ENCODE measurements around the gene S1PR2.
A peak's percentile ranks its signal among the peaks of the same experiment; 100 is the strongest.
"Not testable (repeated sequence)": the region's sequence is repeated elsewhere in the genome, so short reads cannot be mapped to it uniquely, and the experiment has no call there.

S1PR2 gene

DNA sequence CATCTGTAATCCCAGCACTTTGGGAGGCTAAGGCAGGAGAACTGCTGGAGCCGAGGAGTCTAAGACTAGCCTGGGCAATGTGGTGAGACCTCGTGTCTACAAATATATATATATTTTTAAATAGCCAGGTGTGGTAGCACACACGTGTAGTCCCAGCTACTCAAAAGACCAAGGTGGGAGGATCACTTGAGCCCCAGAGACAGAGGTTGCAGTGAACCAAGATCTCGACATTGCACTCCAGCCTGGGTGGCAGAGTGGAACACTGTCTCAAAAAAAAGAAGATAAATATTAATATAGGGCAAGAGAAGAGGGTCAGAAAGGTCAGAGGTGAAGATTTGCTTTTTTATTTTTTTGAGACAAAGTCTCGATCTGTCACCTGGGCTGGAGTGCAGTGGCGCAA is 15.4 kb upstream of the S1PR2 start:
- Histone ChIP-seq H3K36me3 (ENCODE audit: control insufficient read depth, insufficient read depth, low read length) (no peaks in the 10 kb centered on the region), H3K9ac (ENCODE audit: low read depth, low read length) (no peak overlapping the region), H3K4me3 (ENCODE audit: low read depth, low read length) (no peak overlapping the region), H3K27me3 (ENCODE audit: control insufficient read depth, insufficient read depth, low read length) (no peaks in the 10 kb centered on the region), H3K4me1 (ENCODE audit: control insufficient read depth, insufficient read depth, low read length) (no peaks in the 10 kb centered on the region), H3K9me3 (ENCODE audit: control insufficient read depth, insufficient read depth, low read length) (no peaks in the 10 kb centered on the region)

DNA sequence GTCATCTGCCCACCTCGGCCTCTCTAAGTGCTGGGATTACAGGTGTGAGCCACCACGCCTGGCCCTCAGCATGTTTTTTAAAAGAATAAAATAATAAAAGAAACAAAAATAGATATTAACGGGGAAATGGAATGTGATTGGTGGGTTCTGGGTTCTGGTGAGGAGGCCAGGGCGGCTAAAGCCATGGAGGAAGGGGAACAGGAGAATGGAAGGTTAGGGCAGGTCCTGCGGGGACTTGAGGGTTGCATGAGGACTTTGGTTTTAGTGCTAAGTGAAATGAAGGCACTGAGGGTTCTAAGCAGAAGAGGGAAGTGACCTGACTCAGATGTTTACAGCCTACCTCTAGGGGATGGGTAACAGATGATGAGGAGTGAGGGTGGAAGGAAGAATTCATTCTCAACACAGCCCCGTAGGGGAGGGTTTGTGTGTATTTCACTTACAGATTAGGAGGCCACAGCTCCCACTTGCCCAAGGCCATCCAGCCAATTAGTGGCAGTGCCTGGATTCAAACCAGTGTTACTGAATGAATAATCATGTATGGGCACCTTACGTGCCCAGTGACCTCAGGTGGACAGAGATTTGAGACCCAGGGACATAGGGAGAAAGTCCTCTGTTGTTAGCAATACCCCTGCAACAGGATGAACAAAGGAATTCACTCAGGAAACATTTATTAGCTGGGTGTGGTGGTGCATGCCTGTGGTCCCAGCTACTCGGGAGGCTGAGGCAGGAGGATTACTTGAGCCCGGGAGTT is 14.2 kb upstream of the S1PR2 start:
- no peak overlapping the region for H3K9ac ChIP-seq (ENCODE audit: low read depth, low read length)
- H3K27me3 ChIP-seq (ENCODE audit: control insufficient read depth, insufficient read depth, low read length) = no peaks in the 10 kb centered on the region

DNA sequence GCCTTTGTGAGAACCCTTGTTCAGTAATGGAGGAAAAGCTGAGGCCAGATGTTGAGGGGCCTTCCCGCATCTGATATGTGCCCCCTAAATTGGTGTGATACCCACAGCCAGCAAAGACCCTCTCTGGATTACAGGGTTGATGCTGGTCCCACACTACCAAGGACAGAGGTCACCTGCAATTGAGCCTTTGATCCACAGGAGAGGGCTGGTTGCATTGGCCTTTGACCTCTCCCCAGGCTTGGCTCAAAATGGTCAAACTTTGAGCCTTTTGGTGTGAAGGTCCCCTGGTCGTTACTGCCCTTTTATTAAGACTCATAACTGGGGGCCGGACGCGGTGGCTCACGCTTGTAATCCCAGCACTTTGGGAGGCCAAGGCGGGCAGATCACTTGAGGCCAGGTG is 12.5 kb upstream of the S1PR2 start:
- H3K9ac ChIP-seq (ENCODE audit: low read depth, low read length) = no peak overlapping the region
- H3K36me3 ChIP-seq (ENCODE audit: control insufficient read depth, insufficient read depth, low read length) = no peaks in the 10 kb centered on the region
- no peaks in the 10 kb centered on the region for H3K27me3 ChIP-seq (ENCODE audit: control insufficient read depth, insufficient read depth, low read length)
- no peaks in the 10 kb centered on the region for H3K9me3 ChIP-seq (ENCODE audit: control insufficient read depth, insufficient read depth, low read length)
- no peaks in the 10 kb centered on the region for H3K4me1 ChIP-seq (ENCODE audit: control insufficient read depth, insufficient read depth, low read length)
- no peak overlapping the region for H3K4me3 ChIP-seq (ENCODE audit: low read depth, low read length)

More for the DNA sequence above, 14.2 kb upstream of the S1PR2 start:
- Histone ChIP-seq H3K36me3 (ENCODE audit: control insufficient read depth, insufficient read depth, low read length) (no peaks in the 10 kb centered on the region), H3K4me3 (ENCODE audit: low read depth, low read length) (no peak overlapping the region), H3K4me1 (ENCODE audit: control insufficient read depth, insufficient read depth, low read length) (no peaks in the 10 kb centered on the region), H3K9me3 (ENCODE audit: control insufficient read depth, insufficient read depth, low read length) (no peaks in the 10 kb centered on the region)

DNA sequence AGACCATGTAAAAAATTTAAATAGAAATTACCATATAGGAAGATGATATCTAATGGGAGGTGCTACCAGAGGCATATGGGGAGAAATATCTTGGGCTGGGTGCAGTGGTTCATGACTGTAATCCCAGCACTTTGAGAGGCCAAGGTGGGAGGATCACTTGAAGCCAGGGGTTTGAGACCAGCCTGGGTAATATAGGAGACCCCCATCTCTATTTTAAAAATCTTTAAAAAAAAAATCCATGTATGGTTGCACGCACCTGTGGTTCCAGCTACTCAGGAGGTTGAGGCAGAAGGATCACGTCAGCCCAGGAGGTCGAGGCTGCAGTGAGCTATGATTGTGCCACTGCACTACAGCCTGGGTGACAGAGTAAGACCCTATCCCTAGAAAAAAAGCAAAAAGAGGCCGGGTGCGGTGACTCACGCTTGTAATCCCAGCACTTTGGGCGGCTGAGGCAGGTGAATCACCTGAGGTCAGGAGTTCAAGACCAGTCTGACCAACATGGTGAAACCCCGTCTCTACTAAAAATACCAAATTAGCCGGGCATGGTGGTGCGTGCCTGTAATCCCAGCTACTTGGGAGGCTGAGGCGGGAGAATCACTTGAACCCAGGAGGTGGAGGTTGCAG is 10.8 kb upstream of the S1PR2 start:
- H3K4me1 ChIP-seq (ENCODE audit: control insufficient read depth, insufficient read depth, low read length); H3K4me3 ChIP-seq (ENCODE audit: low read depth, low read length); H3K9ac ChIP-seq (ENCODE audit: low read depth, low read length); H3K36me3 ChIP-seq (ENCODE audit: control insufficient read depth, insufficient read depth, low read length); H3K27me3 ChIP-seq (ENCODE audit: control insufficient read depth, insufficient read depth, low read length); H3K9me3 ChIP-seq (ENCODE audit: control insufficient read depth, insufficient read depth, low read length): not testable (repeated sequence)

DNA sequence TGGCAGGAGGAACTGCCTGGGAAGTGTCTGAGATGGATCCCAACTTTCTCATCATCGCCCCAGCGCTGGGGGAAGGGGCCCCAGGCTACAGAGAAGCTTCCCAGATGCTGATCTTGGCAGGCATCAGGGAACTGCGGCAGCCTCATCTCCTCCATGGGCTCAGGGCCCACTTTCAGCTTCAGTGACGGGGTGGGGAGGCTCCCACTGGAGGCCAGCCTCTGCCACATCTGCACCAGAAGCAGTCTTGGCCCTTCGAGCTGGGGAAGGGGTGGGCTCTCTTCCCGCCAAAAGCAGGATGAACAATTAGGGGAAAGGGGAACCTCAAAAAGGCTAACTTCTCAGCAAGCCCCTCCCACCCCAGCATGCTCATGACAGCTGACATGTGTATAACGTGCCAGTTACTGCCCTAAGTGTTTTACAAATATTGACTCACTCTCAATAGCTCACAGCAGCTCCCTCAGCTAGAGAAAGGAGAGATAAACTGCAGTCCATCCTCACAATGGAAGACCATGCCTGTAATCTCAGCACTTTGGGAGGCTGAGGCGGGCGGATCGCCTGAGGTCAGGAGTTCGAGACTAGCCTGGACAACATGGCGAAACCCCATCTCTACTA is 7.1 kb upstream of the S1PR2 start:
- Histone ChIP-seq H3K4me3 (ENCODE audit: low read depth, low read length) (no peak overlapping the region), H3K36me3 (ENCODE audit: control insufficient read depth, insufficient read depth, low read length) (no peaks in the 10 kb centered on the region), H3K27me3 (ENCODE audit: control insufficient read depth, insufficient read depth, low read length) (no peaks in the 10 kb centered on the region), H3K9me3 (ENCODE audit: control insufficient read depth, insufficient read depth, low read length) (no peaks in the 10 kb centered on the region), H3K9ac (ENCODE audit: low read depth, low read length) (no peak overlapping the region), H3K4me1 (ENCODE audit: control insufficient read depth, insufficient read depth, low read length) (peaks cover 3% of the 10 kb centered on the region)

DNA sequence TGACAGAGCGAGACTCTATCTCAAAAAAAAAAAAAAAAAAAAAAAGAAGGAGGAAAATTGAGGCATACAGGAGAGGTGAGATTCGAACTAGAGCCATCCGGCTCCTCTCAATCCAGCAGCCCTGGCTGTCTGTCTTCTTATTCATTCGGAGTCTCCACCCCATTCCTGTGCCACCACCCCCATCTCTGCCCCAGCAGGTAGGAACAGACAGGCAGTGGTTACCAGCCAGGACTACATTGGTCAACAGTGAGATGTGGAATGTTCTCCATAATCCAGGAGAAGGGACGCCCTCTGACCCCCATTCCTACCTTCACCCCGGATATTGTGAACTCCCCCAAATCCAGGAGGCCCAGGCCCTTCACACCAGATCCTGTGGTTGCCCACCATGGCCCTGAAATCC is 6.6 kb upstream of the S1PR2 start:
- H3K4me1 ChIP-seq (ENCODE audit: control insufficient read depth, insufficient read depth, low read length) = peaks cover 3% of the 10 kb centered on the region
- no peak overlapping the region for H3K4me3 ChIP-seq (ENCODE audit: low read depth, low read length)
- H3K27me3 ChIP-seq (ENCODE audit: control insufficient read depth, insufficient read depth, low read length) = no peaks in the 10 kb centered on the region
- no peaks in the 10 kb centered on the region for H3K36me3 ChIP-seq (ENCODE audit: control insufficient read depth, insufficient read depth, low read length)
- H3K9me3 ChIP-seq (ENCODE audit: control insufficient read depth, insufficient read depth, low read length) = no peaks in the 10 kb centered on the region
- no peak overlapping the region for H3K9ac ChIP-seq (ENCODE audit: low read depth, low read length)

DNA sequence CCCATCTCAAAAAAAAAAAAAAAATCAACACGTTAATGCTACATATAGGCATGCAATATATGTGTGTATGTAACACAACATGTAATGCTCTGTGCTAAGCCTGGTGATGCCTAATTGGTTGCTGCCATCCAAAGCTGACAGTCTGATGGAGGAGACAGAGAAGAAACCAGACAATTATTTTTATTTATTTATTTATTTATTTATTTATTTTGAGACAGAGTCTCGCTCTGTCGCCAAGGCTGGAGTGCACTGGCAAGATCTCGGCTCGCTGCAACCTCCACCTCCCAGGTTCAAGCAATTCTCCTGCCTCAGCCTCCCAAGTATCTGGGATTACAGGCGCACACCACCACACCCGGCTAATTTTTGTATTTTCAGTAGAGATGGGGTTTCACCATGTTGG is 4.3 kb upstream of the S1PR2 start:
- not testable (repeated sequence) for H3K27me3 ChIP-seq (ENCODE audit: control insufficient read depth, insufficient read depth, low read length); H3K9me3 ChIP-seq (ENCODE audit: control insufficient read depth, insufficient read depth, low read length); H3K4me3 ChIP-seq (ENCODE audit: low read depth, low read length); H3K36me3 ChIP-seq (ENCODE audit: control insufficient read depth, insufficient read depth, low read length); H3K9ac ChIP-seq (ENCODE audit: low read depth, low read length); H3K4me1 ChIP-seq (ENCODE audit: control insufficient read depth, insufficient read depth, low read length)

DNA sequence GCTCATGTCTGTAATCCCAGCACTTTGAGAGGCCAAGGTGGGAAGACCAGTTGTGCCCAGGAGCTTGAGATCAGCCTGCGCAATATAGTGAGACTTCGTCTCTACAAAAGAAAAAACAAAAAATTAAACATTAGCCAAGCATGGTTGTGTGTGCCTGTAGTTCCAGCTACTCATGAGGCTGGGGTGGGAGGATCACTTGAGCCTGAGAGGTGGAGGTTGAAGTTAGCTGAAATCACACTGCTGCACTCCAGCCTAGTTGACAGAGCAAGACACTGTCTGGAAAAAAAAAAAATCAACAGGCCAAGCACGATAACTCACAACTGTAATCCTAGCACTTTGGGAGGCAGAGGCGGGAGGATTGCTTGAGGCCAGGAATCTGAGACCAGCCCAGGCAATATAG is 3.9 kb upstream of the S1PR2 start:
- Histone ChIP-seq H3K9ac (ENCODE audit: low read depth, low read length) (no peak overlapping the region), H3K27me3 (ENCODE audit: control insufficient read depth, insufficient read depth, low read length) (no peaks in the 10 kb centered on the region), H3K36me3 (ENCODE audit: control insufficient read depth, insufficient read depth, low read length) (no peaks in the 10 kb centered on the region), H3K9me3 (ENCODE audit: control insufficient read depth, insufficient read depth, low read length) (no peaks in the 10 kb centered on the region), H3K4me1 (ENCODE audit: control insufficient read depth, insufficient read depth, low read length) (peaks cover 5% of the 10 kb centered on the region), H3K4me3 (ENCODE audit: low read depth, low read length) (no peak overlapping the region)

DNA sequence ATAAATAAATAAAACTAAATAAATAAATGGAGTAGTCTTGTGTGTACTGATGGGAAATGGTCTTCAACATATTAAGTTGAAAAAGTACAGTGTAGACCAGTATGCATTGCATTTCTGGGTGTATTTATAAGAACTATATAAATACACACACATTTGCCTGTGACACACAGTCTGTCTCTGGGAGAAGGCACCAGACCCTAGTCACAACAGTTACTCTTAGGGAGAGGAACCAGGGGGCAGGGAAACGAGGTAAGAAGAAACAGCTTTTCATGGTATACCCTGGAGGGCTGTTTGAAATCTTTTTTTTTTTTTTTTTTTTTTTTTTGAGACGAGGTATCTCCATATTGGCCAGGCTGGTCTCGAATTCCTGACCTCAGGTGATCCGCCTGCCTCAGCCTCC is 2.8 kb upstream of the S1PR2 start:
- H3K9ac ChIP-seq (ENCODE audit: low read depth, low read length) = no peak overlapping the region
- no peaks in the 10 kb centered on the region for H3K36me3 ChIP-seq (ENCODE audit: control insufficient read depth, insufficient read depth, low read length)
- no peak overlapping the region for H3K4me3 ChIP-seq (ENCODE audit: low read depth, low read length)
- peaks cover 5% of the 10 kb centered on the region for H3K4me1 ChIP-seq (ENCODE audit: control insufficient read depth, insufficient read depth, low read length)
- H3K27me3 ChIP-seq (ENCODE audit: control insufficient read depth, insufficient read depth, low read length) = no peaks in the 10 kb centered on the region
- H3K9me3 ChIP-seq (ENCODE audit: control insufficient read depth, insufficient read depth, low read length) = no peaks in the 10 kb centered on the region

DNA sequence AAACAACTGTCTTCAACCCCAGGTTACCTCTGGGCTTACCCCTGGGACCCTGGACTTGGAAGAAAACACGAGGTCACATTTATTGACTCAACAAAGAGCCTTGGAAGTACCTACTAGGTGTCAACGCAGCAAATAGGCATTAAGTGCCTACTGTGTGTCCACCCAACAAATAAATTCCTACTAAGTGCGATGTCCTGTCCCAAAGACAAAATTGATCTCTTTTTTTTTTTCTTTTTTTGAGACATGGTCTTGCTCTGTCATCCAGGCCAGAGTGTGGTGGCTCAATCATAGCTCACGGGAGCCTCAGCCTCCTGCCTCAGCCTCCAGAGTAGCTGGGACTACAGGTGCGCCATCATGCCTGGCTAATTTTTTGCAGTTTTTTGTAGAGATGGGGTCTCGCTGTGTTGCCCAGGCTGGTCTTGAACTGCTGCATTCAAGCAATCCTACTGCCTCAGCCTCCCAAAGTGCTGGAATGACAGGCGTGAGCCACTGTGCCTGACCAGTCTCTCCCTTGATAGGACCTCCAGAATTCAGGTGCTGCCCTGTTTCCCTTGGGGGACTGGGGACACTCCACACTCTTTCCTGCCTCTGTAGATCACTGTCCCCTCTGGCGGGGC is 589 bp upstream of the S1PR2 start:
- Histone ChIP-seq H3K27me3 (ENCODE audit: control insufficient read depth, insufficient read depth, low read length) (no peaks in the 10 kb centered on the region), H3K9ac (ENCODE audit: low read depth, low read length) (peak overlapping the region; percentile 54), H3K36me3 (ENCODE audit: control insufficient read depth, insufficient read depth, low read length) (no peaks in the 10 kb centered on the region), H3K4me3 (ENCODE audit: low read depth, low read length) (peak overlapping the region; percentile 39), H3K4me1 (ENCODE audit: control insufficient read depth, insufficient read depth, low read length) (peaks cover 5% of the 10 kb centered on the region), H3K9me3 (ENCODE audit: control insufficient read depth, insufficient read depth, low read length) (no peaks in the 10 kb centered on the region)

DNA sequence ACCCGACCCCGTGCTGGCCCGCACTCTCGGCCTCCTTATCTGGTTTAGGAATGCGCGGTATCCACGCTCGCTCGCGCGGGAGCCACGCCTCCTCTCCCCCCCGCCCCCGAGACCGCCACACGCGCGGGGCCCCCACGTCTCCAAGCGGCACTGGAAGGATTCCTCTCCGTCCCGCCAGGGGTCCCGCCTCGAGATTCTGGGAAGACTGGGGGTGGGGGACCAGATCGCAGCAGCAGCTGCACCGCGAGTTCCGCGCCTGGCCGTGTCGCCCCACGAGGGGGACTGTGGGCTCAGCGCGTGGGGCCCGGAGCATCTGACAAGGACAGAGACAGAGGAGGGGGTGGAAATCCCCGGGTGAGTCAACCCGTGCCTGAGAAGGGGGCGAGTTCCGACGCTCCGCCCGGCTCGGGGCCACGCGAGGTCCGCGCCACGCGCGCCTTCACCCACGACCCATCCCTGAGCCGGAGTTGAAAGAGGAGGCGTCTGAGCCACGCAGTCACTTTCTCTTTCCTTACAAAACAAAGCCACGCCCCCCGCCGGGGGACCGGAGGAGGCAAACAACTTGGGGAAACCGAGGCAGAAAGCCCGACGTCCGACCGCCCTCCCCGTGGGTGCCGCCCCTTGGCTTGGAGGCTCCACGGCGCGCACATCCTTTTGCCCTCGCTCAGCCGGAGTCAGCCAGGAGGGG is 814 bp downstream of the S1PR2 start:
- H3K4me1 ChIP-seq (ENCODE audit: control insufficient read depth, insufficient read depth, low read length) = peaks cover 2% of the 10 kb centered on the region
- peak overlapping the region; percentile 60 for H3K9ac ChIP-seq (ENCODE audit: low read depth, low read length)
- H3K36me3 ChIP-seq (ENCODE audit: control insufficient read depth, insufficient read depth, low read length) = no peaks in the 10 kb centered on the region
- no peaks in the 10 kb centered on the region for H3K27me3 ChIP-seq (ENCODE audit: control insufficient read depth, insufficient read depth, low read length)
- H3K9me3 ChIP-seq (ENCODE audit: control insufficient read depth, insufficient read depth, low read length) = no peaks in the 10 kb centered on the region
- H3K4me3 ChIP-seq (ENCODE audit: low read depth, low read length) = peak overlapping the region; percentile 75

Data from iPS-15b (cell line).